ENCODE data around the gene ADAM22. TPM values are rescaled to one million over a fixed set of nuclear protein-coding genes. Genes with fewer than 3 reads are reported as not detected.

Gene ADAM22
- total and polyA plus RNA-seq, 10 of the 15 experiments (the other 5 are each of a cell fraction or from before 2014, with no cell fraction given): 1.4 to 24.5 (median 7.6) TPM

DNA sequence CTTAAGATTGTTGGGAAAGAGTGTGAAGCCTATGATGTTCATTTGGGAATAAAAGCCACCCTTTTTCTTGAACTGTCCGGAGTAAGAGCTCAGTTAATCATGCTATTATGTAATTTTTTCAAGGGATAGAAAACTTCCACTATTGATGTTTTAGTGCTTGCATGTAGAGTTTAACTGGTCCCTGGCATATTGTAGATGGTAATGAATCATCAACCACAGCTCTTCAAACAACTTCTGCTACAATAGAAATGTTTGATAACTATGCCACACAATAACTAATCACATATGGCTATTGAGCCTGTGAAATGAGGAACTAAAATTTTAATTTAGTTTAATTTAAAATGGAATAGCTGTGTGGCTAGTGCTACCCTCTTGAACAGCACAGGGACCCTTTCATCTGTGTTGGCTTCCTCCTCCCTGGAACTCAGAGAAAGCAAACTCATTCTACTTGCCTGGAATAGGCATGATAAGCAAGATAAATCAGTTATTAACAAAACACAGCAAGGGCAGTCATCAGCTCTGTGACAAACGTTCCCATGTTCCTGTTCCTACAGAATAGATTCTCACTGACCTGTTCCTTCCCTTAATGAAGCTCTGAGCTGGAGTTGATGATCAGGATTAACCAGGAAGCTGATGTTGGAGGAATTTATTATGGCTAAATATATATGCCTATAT lies 290.7 kb downstream of the ADAM22 start:
- 44% methylated on average over 2 of the region's 2 CpGs for WGBS (ENCODE audit: insufficient coverage, insufficient replicate concordance, low lambda C conversion rate, missing lambda C conversion rate)
- in situ Hi-C loops (cut with MboI) (loop anchor here (25.0 kb wide), 1 partner anchor 613 kb away; no protein-coding TSS in a partner anchor), intact Hi-C loops (cut with micrococcal nuclease; ENCODE audit: unreplicated experiment) (no loop called here)
- no peak for DNase-seq (ENCODE audit: low read depth, low spot score)
- no TSS peak for BruUV-seq (replicated peaks)
- POLR2A ChIA-PET: interaction anchor here (1.1 kb wide), 1 partner anchor 147 kb away, joined by 4 read pairs; no protein-coding TSS in a partner anchor
- Histone ChIP-seq H3K27me3 (replicated peaks in 1 of 2; ENCODE audit: control insufficient read depth in 2 of 2, insufficient read depth in 2 of 2, low read length in 1 of 2) (no peaks in the 10 kb centered on the region), H4K20me1 (ENCODE audit: control insufficient read depth, insufficient read depth) (no peaks in the 10 kb centered on the region), H3K9ac (ENCODE audit: control insufficient read depth, insufficient read depth, low read length) (no peak overlapping the region), H3K4me2 (ENCODE audit: control insufficient read depth, insufficient read depth) (no peak overlapping the region), H2AFZ (ENCODE audit: control insufficient read depth, low read depth, low read length) (no peak overlapping the region), H3K4me1 (ENCODE audit: control insufficient read depth, insufficient read depth, low read length) (no peaks in the 10 kb centered on the region), H3K27ac (ENCODE audit: control insufficient read depth, insufficient read depth) (no peak overlapping the region), H3K4me3 (no peak overlapping the region), H3K79me2 (ENCODE audit: control insufficient read depth, insufficient read depth, low read length) (peaks cover under 1% of the 10 kb centered on the region), H3K9me3 (replicated peaks; ENCODE audit: control insufficient read depth, insufficient read depth, low read length) (no peaks in the 10 kb centered on the region; the same call in 2 of the 3 replicates), H3K36me3 (ENCODE audit: control insufficient read depth in 2 of 2, insufficient read depth in 2 of 2, low read length in 1 of 2) (no peaks in the 10 kb centered on the region)
- SMC1A ChIA-PET (ENCODE audit: uncharacterized antibody, unreplicated experiment): interaction anchor here (1.1 to 2.1 kb wide), 3 partner anchors 13 to 18 kb away, joined by 3 to 5 read pairs (median 3); no protein-coding TSS in a partner anchor
- CTCF ChIA-PET: interaction anchor here (1.0 to 1.5 kb wide), 3 partner anchors 12 to 133 kb away, joined by 3 to 6 read pairs (median 3); no protein-coding TSS in a partner anchor
- FAIRE-seq: no peak
- TF ChIP-seq MEF2B (IDR thresholded peaks at IDR 0.05; ENCODE audit: partially characterized antibody, poor library complexity, severe bottlenecking): no peak
- TF ChIP-seq SMAD5 (IDR thresholded peaks at IDR 0.05; ENCODE audit: low read depth): no peak
- RAD21 ChIA-PET (ENCODE audit: unreplicated experiment): interaction anchor here (0.7 to 2.8 kb wide), 3 partner anchors 13 to 625 kb away, joined by 3 to 10 read pairs (median 3); partner anchors contain the start of gene ABCB1
- no peak for ATAC-seq

DNA sequence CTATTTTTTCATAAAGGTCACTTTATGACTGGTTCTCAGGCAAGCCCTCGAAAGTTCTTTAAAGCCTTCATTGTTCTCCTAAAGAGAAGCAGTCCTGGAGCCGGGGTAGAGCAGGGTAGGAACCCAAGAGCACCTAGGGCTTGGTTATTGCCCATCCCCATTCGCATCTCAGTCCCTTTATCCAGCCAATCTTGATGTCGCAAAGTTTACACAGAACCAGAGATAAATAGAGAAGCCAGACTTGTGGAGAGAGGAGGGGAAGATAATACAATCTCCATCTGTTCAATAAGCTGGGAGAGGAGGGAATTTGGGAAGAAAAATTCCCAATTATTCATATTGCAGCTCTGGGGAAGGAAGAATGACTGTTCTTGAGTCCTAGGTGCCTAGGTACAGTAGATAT lies 292.1 kb downstream of the ADAM22 start:
- in situ Hi-C loops (cut with MboI): loop anchor here (25.0 kb wide), 1 partner anchor 611 kb away; no protein-coding TSS in a partner anchor

More for the DNA sequence above, 292.1 kb downstream of the ADAM22 start:
- H3K9ac ChIP-seq (ENCODE audit: control insufficient read depth, insufficient read depth, low read length): no peak overlapping the region
- no peaks in the 10 kb centered on the region for H3K36me3 ChIP-seq (ENCODE audit: control insufficient read depth in 2 of 2, insufficient read depth in 2 of 2, low read length in 1 of 2)
- H3K79me2 ChIP-seq (ENCODE audit: control insufficient read depth, insufficient read depth, low read length): no peaks in the 10 kb centered on the region
- no peak for DNase-seq (ENCODE audit: low read depth, low spot score)
- ChIA-PET SMC1A (ENCODE audit: uncharacterized antibody, unreplicated experiment) (interaction anchor here (0.6 to 1.7 kb wide), 6 partner anchors 14 to 133 kb away, joined by 3 to 5 read pairs (median 3); no protein-coding TSS in a partner anchor), RAD21 (ENCODE audit: unreplicated experiment) (interaction anchor here (2.8 kb wide), 1 partner anchor 17 kb away, joined by 10 read pairs; no protein-coding TSS in a partner anchor), CTCF (interaction anchor here (1.0 to 1.7 kb wide), 3 partner anchors 17 to 131 kb away, joined by 3 to 8 read pairs (median 5); no protein-coding TSS in a partner anchor), POLR2A (no interaction called here)
- no peaks in the 10 kb centered on the region for H3K27me3 ChIP-seq (replicated peaks in 1 of 2; ENCODE audit: control insufficient read depth in 2 of 2, insufficient read depth in 2 of 2, low read length in 1 of 2)
- H3K4me3 ChIP-seq: no peak overlapping the region
- BruUV-seq (replicated peaks): no TSS peak
- no peak for TF ChIP-seq BHLHE40 (IDR thresholded peaks at IDR 0.05; ENCODE audit: borderline replicate concordance in 1 of 2, low read depth in 2 of 2, low read length in 1 of 2)
- no peak for ATAC-seq
- FAIRE-seq: no peak
- intact Hi-C loops (cut with micrococcal nuclease; ENCODE audit: unreplicated experiment): no loop called here
- no peak overlapping the region for H2AFZ ChIP-seq (ENCODE audit: control insufficient read depth, low read depth, low read length)
- no peak overlapping the region for H3K4me2 ChIP-seq (ENCODE audit: control insufficient read depth, insufficient read depth)
- H3K4me1 ChIP-seq (ENCODE audit: control insufficient read depth, insufficient read depth, low read length): no peaks in the 10 kb centered on the region
- no peaks in the 10 kb centered on the region for H4K20me1 ChIP-seq (ENCODE audit: control insufficient read depth, insufficient read depth)
- no peaks in the 10 kb centered on the region; the same call in 2 of the 3 replicates for H3K9me3 ChIP-seq (replicated peaks; ENCODE audit: control insufficient read depth, insufficient read depth, low read length)
- WGBS (ENCODE audit: insufficient coverage, insufficient replicate concordance, low lambda C conversion rate, missing lambda C conversion rate): 46% methylated on average over 4 of the region's 4 CpGs
- no peak overlapping the region for H3K27ac ChIP-seq (ENCODE audit: control insufficient read depth, insufficient read depth)

Data from GM12878 (cell line).